HG02759 (cell line): ENCODE measurements around the gene NELL1.

Experiments used
- ATAC-seq: cut with Tn5 transposase; IDR thresholded peaks from one replicate; pipeline ENCODE4 v1.9.1; 2021; ENCODE audit warnings: mild to moderate bottlenecking, moderate library complexity; ENCODE audit not compliant: unreplicated experiment

The NELL1 gene

DNA sequence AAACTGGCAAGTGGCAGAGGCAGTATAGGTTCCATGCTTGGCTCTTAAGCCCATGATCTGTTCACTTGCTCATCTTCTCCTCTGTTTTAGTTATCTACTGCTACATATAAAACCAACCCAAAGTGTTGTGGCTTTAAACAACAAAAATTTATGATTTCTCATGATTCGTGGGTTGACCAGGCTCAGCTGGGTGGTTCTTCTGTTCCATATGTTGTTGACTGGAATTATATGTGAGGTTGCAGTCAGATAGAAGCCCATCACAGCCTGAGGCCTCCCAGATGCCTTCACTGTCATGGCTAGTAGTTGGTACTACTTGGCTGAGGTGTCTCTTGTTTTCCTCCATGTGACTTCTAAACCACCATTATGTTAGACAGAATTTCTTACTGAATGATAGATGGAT is 632.6 kb downstream of the NELL1 start:
- no peak for ATAC-seq

DNA sequence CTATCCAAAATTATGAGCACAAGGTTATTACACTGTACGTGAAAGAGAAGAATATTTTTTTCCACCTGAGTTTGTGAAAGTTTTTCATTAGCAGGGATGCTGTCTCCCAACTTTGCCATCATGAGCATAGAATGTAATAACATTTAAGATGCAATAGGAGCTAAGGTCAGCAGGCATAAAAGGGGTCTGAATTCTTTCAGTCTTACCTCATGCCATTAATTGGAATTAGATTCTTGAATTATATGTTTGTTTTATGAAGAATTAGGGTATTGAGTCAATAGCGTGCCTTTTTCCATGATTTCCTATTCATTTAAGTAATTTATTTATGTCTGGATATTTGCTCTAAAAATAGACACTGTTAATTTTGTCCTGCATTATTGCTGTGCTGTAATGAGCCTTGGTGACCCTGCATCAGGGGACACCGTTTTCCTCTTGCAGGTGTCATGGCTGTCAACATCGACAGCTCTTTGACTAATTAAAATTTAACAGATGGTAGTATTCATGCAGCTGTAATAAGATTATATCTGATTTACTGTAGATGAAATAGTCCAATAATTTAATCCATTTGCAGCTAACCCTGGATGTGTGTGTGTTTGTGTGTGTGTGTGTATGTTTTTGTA is 637.5 kb downstream of the NELL1 start:
- no peak for ATAC-seq

DNA sequence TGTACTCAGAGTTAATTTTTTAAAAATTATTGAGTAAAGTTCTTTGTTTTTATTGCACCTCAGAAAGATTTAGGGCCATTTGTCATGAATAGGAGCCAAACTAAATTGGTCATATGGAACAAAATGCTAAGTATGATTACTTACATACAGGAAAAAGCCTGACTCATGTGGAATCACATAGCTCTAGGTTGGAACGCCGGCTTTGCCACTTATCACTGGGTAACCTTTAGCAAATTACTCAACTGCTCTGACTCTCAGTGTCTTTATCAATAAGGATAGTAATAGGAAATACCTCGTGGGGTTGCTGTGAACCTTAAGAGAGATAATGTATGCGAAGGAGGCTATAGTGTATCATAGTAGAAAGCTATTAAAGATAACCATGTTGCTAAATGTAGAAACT is 638.5 kb downstream of the NELL1 start:
- ATAC-seq, result no peak

GRCh38 chr11:21316591-21316990 is 647.2 kb downstream of the NELL1 start:
- no peak for ATAC-seq

- no peak for ATAC-seq
Measured at GRCh38 chr11:21321072-21321471, 651.7 kb downstream of the NELL1 start.

DNA sequence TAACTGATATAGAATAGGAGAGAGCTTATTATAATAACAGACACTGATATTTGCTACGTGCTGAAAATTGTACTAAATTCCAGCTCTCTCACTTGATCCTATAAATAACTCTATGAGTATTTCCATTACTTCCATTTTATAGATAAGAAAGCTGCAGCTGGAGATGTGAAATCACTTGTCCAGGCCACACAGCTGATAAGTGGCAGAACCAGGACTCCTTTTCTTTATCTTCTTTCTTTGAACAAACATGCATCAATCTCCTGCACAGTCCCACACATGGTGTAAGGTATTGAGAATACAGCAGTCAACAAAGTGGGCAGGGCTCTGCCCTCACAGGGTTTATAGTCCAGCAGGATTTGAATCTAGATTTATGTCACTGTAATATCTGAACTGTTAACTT is 652.1 kb downstream of the NELL1 start:
- ATAC-seq, result no peak

DNA sequence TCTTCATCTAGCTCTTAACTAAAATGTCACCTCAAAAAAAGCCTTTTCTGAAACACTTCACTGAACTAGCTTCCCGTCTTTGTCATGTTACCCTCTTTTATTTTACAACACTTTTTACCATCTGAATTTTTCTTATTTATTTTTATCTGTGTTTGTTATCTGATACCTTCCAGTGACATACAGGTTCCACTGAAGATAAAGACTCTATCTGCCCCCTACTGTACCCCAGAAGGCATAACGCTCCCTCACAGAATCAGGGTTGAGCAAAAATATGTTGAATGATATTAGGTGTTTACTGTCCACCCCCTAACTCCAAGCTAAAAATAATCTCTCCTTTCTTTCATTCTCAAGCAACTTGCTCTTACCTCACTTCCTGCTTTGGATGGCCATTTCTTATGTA is 654.2 kb downstream of the NELL1 start:
- no peak for ATAC-seq

GRCh38 chr11:21343204-21343603 is 673.8 kb downstream of the NELL1 start:
- no peak for ATAC-seq

- ATAC-seq, result no peak
Measured at GRCh38 chr11:21346361-21346760, 677.0 kb downstream of the NELL1 start.

DNA sequence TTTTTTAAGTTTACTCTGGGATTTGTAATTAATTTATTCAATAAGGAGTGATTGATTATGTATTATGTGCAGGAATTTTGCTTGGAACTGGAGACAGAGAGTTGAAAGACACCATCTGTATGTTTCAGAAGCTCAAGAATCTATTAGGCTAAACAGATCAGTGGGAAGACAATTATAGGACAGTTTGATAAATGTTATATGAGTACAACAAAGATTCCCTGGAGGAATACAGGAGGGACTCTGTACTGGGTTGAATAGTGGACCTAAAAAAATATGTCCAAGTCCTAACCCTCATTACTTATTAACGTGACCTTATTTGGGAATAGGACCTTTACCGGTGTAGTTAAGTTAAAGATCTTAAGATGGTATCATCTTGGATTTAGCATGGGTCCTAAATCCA is 681.2 kb downstream of the NELL1 start:
- no peak for ATAC-seq

DNA sequence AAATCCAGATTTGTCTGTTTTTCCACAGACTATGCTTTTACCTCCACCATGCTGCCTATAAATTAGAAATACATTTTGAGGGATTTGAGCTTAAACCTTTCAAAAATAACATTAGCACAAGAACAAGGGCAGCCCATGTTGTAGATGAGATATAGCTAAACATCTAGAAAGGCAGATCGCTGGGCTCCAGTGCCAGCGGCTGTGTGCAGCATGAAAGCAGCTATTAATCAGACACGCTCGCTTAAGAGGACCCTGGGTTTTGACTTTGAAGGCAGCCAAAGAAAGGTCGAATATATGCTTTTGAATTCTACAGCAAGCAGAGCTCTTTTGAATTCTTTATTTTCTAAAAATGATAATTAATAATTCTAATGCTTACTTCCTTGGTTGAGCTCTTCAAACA is 684.0 kb downstream of the NELL1 start:
- ATAC-seq, result no peak

DNA sequence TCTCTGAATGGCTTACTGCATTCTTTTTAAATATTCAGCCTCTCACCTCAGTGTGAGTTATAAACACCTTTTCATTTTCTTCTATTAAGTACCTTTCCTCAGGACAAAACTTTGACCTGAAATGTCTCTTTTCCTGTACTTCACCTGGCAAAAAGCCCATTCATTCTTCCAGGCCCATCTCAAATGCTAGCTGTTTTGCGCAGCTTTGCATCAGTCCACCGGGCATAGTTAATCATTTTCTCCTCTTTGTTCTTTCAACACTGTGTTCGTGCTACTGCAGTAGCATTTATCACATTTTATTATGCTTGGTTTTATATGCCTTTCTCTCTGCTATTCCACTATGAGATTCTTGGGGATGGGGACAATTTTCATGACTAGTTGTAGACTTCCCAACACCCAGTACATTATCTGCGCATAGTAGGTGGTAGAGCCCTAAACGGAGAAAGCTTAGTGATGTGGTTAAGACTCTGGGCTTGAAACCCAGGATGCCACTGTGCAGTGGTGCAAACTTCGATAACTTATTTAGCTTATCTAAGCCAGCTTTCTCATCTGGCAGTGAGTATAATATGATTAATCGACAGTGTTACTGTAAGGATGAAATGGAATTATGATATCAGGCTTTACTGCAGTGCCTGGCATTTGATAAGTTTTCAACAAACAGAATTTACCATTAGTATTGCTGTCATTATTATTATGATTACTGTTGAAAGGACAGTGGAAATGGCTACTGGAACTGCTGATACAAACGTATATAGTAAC is 695.7 kb downstream of the NELL1 start:
- no peak for ATAC-seq

- ATAC-seq, result no peak
Measured at GRCh38 chr11:21369947-21370346, 700.6 kb downstream of the NELL1 start.

- no peak for ATAC-seq
Measured at GRCh38 chr11:21371044-21371443, 701.7 kb downstream of the NELL1 start.

DNA sequence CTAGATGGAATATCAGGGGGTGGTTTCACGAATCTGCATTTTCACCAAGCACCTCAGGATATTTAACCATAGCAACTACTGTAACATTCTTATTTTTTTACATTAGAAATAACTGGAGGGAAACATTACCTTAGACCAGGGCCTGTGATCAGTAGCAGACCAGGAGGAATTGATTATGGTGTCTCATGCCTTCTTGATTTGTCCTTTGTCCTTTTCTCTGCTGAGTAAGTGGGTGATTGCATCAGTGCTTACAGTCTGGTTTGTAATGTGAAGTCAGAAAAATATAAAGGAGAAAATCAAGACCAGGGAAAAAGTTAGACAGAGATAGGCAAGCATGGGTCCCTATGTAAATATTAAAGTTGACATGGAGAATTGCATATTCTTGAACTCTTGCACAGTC is 703.3 kb downstream of the NELL1 start:
- no peak for ATAC-seq

DNA sequence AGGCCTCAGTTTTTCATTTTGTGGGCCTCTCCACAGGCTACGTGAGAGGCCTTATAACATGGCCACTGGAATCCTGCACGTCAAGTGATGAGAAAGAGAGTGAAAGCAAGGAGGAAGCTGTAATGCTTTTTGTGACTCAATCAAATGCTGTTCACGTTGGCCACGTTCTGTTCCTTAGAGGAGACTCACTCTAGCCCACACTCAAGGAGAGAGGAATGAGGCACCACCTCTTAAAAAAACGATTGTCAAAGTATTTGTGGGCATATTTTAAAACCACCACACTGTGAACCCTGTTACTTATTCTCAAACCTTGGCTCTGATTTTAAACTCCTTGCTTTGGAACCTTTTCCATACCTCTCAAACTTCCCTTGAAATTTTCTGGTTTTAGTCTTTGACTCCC is 705.0 kb downstream of the NELL1 start:
- no peak for ATAC-seq

GRCh38 chr11:21385669-21386440 is 716.5 kb downstream of the NELL1 start:
- no peak for ATAC-seq

- no peak for ATAC-seq
Measured at GRCh38 chr11:21390430-21390829, 721.0 kb downstream of the NELL1 start.

- ATAC-seq, result no peak
Measured at GRCh38 chr11:21396342-21397008, 727.1 kb downstream of the NELL1 start.

DNA sequence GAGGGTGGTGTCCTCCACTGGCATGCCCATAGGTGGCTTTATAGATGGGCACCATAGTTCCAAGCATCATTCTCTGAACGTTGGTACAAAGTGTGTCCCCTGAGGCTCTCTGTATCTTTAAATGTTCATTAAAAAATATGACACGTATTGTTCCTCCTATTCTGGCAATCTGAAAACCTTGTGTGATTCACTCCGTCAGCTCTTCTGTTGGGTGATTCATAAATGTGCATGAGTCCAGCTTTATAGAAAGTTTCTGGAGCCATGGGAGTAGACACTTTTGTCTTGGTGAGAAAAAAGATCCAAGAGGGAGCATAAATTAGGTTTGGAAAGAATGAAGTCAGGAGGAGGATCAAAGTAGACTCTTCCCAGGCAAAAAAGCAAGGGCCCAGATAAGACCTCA is 728.8 kb downstream of the NELL1 start:
- no peak for ATAC-seq

DNA sequence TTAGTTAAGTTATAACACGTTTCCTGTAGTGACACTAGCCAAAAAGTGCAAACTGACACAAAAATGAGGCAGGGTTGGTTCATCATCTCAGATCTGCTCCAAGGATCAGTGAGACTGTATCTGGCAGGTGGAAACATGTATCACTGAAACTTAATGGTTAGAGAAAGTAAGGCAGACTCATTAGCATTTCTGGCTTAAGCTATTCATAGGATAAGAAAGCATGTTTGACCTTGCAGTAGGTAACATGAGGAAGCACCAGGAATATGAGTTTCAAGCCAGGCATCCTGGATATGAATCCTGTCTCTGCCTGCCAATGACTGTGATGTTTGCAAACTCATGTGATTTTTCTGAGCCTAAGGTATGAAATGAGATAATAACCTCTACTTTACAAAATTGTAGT is 732.1 kb downstream of the NELL1 start:
- ATAC-seq, result no peak

GRCh38 chr11:21402274-21402673 is 732.9 kb downstream of the NELL1 start:
- ATAC-seq, result no peak
